Right lobe of liver (tissue), 4 donors: ENCODE data around the gene COPG1.

ENCODE experiments used
- POLR2A ChIP-seq: fragments of 450-650 bp; IDR thresholded peaks from one replicate; pipeline ENCODE4 v1.6.1; 2017; ENCODE audit warnings: antibody characterized with exemption, mild to moderate bottlenecking
- TF ChIP-seq, protein P1 (sequence below), 4 donors: fragments of 200-600 bp in 3 of 4; fragments of 450-650 bp in 1 of 4; IDR thresholded peaks; one replicate each; pipeline versions ENCODE4 v1.5.1 to v1.8.0; 2016 to 2022; ENCODE audit warnings: antibody characterized with exemption in 4 of 4, mild to moderate bottlenecking in 2 of 4
- donor health status: DM: no; HTN: no; CAD: no.
- donor health status: DM: no; HTN: no; CAD: no.
- donor health status: DM: no; HTN: yes; CAD: no.

DNA sequence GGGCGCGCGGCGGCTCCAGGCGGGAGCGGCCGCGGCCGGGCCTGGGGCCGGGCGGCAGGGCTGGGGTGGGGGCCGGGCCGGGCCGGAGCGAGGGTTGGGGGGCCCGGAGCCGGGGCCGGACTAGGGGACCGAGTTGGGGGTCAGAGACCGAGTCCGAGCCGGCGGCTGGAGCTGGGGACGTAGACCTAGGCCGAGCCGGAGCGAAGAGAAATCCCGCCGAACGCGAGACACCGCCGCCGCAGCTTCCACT lies 66.5 kb downstream of the COPG1 start:
- TF ChIP-seq, protein P1, sequence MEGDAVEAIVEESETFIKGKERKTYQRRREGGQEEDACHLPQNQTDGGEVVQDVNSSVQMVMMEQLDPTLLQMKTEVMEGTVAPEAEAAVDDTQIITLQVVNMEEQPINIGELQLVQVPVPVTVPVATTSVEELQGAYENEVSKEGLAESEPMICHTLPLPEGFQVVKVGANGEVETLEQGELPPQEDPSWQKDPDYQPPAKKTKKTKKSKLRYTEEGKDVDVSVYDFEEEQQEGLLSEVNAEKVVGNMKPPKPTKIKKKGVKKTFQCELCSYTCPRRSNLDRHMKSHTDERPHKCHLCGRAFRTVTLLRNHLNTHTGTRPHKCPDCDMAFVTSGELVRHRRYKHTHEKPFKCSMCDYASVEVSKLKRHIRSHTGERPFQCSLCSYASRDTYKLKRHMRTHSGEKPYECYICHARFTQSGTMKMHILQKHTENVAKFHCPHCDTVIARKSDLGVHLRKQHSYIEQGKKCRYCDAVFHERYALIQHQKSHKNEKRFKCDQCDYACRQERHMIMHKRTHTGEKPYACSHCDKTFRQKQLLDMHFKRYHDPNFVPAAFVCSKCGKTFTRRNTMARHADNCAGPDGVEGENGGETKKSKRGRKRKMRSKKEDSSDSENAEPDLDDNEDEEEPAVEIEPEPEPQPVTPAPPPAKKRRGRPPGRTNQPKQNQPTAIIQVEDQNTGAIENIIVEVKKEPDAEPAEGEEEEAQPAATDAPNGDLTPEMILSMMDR (IDR thresholded peaks at IDR 0.05), result no peak
- TF ChIP-seq POLR2A, result no peak
